Liver (tissue), 9 donors: ENCODE results near the gene PIANP. TPM values are rescaled to one million over a fixed set of nuclear protein-coding genes. Genes with fewer than 3 reads are reported as not detected.
A peak's percentile ranks its signal among the peaks of the same experiment; 100 is the strongest.

Source experiments
- DNase-seq: peaks from one replicate; pipeline ENCODE4 v3.0.0-alpha.2; 2017; ENCODE audit warnings: low spot score
- H3K27ac ChIP-seq, 2 donors: one replicate each; pipeline ENCODE4 v1.7.0; 2013; ENCODE audit warnings: inconsistent platforms in 2 of 2, low read length in 2 of 2, control low read depth in 1 of 2, low read depth in 1 of 2, mild to moderate bottlenecking in 1 of 2
- H3K27me3 ChIP-seq, 4 donors: one replicate each; pipeline versions ENCODE4 v1.6.1 to v1.7.0; 2013; ENCODE audit warnings: low read length in 3 of 4, inconsistent platforms in 1 of 4, mild to moderate bottlenecking in 1 of 4, moderate library complexity in 1 of 4; ENCODE audit not compliant: control insufficient read depth in 4 of 4, insufficient read depth in 4 of 4
- H3K36me3 ChIP-seq, 4 donors: one replicate each; pipeline versions ENCODE4 v1.6.1 to v1.7.0; 2013; ENCODE audit warnings: low read length in 3 of 4, mild to moderate bottlenecking in 3 of 4, low read depth in 1 of 4, moderate library complexity in 1 of 4; ENCODE audit not compliant: control insufficient read depth in 4 of 4, insufficient read depth in 3 of 4
- H3K4me1 ChIP-seq, 4 donors: one replicate each; pipeline versions ENCODE4 v1.6.1 to v1.7.0; 2013; ENCODE audit warnings: low read length in 3 of 4, mild to moderate bottlenecking in 3 of 4, moderate library complexity in 1 of 4; ENCODE audit not compliant: control insufficient read depth in 4 of 4, insufficient read depth in 4 of 4
- H3K4me3 ChIP-seq, 3 donors: one replicate each; pipeline versions ENCODE4 v1.6.1 to v1.7.0; 2013; ENCODE audit warnings: low read length in 3 of 3, control low read depth in 1 of 3, low read depth in 1 of 3, mild to moderate bottlenecking in 1 of 3
- H3K9ac ChIP-seq, 2 donors: one replicate each; pipeline ENCODE4 v1.7.0; 2013; ENCODE audit warnings: low read length in 2 of 2, mild to moderate bottlenecking in 2 of 2, moderate library complexity in 2 of 2, control low read depth in 1 of 2, low read depth in 1 of 2
- H3K9me3 ChIP-seq, 4 donors: one replicate each; pipeline versions ENCODE4 v1.6.1 to v1.7.0; 2013; ENCODE audit warnings: low read length in 3 of 4; ENCODE audit not compliant: control insufficient read depth in 4 of 4
- EGR1 ChIP-seq, 2 donors: IDR thresholded peaks; 2 replicates each; pipeline ENCODE4 v1.6.1; 2016 to 2018; ENCODE audit warnings: antibody characterized with exemption in 2 of 2, low read depth in 2 of 2
- FOXA1 ChIP-seq: IDR thresholded peaks from 2 replicates; pipeline ENCODE4 v1.6.1; 2016; ENCODE audit warnings: antibody characterized with exemption
- FOXA2 ChIP-seq: IDR thresholded peaks from 2 replicates; pipeline ENCODE4 v1.6.1; 2016; ENCODE audit warnings: antibody characterized with exemption
- GABPA ChIP-seq, 2 donors: IDR thresholded peaks in 1 of 2; conservative IDR thresholded peaks in 1 of 2; 2 replicates each; pipeline ENCODE4 v1.6.1; 2016; ENCODE audit warnings: antibody characterized with exemption in 2 of 2, mild to moderate bottlenecking in 1 of 2, moderate library complexity in 1 of 2
- HNF4A ChIP-seq, 2 donors: conservative IDR thresholded peaks; 2 replicates each; pipeline ENCODE4 v1.6.1; 2016; ENCODE audit warnings: antibody characterized with exemption in 2 of 2, mild to moderate bottlenecking in 2 of 2
- HNF4G ChIP-seq: IDR thresholded peaks from 2 replicates; pipeline ENCODE4 v1.6.1; 2016; ENCODE audit warnings: antibody characterized with exemption
- JUND ChIP-seq, 2 donors: IDR thresholded peaks; 2 replicates each; pipeline ENCODE4 v1.6.1; 2016; ENCODE audit warnings: antibody characterized with exemption in 2 of 2
- NR2F2 ChIP-seq: IDR thresholded peaks from 2 replicates; pipeline ENCODE4 v1.6.1; 2016; ENCODE audit warnings: antibody characterized with exemption
- RAD21 ChIP-seq, 2 donors: IDR thresholded peaks; 2 replicates each; pipeline ENCODE4 v1.6.1; 2016; ENCODE audit warnings: antibody characterized with exemption in 2 of 2, mild to moderate bottlenecking in 2 of 2
- RXRA ChIP-seq, 2 donors: IDR thresholded peaks; 2 replicates each; pipeline ENCODE4 v1.6.1; 2017 to 2018; ENCODE audit warnings: antibody characterized with exemption in 2 of 2, mild to moderate bottlenecking in 1 of 2
- SP1 ChIP-seq: IDR thresholded peaks from 2 replicates; pipeline ENCODE4 v1.6.1; 2018; ENCODE audit warnings: antibody characterized with exemption, mild to moderate bottlenecking
- TAF1 ChIP-seq: conservative IDR thresholded peaks from 2 replicates; pipeline ENCODE4 v1.6.1; 2016; ENCODE audit warnings: antibody characterized with exemption, mild to moderate bottlenecking
- YY1 ChIP-seq: IDR thresholded peaks from 2 replicates; pipeline ENCODE4 v1.6.1; 2016; ENCODE audit warnings: antibody characterized with exemption, mild to moderate bottlenecking
- WGBS: extraction: QIAGEN DNeasy Blood & Tissue Kit; methylation state at CpG from one replicate; pipeline ENCODE4 v1.1.7; 2013; 5-methylcytosine and 5-hydroxymethylcytosine counted together
- polyA plus RNA-seq, 2 donors: library from polyadenylated mRNA; stranded (reverse) in 1 of 2; unstranded in 1 of 2; fragments of 200-250 nt in 1 of 2; fragments of >200 nt in 1 of 2; fragmentation: Nextera tagmentation in 1 of 2; extraction: Ambion mirVana in 1 of 2; gene quantifications; one replicate each; pipeline versions ENCODE4 v1.2.1 to v1.2.3, GENCODE V29; 2013 to 2015
- total RNA-seq, 2 donors: library from RNA; depleted of rRNA; stranded (reverse); fragments of >200 nt; gene quantifications; one replicate each; pipeline ENCODE4 v1.2.3, GENCODE V29; 2014
- TF ChIP-seq, protein P1 (sequence below): IDR thresholded peaks from 2 replicates; pipeline ENCODE4 v1.6.1; 2016; ENCODE audit warnings: antibody characterized with exemption
- TF ChIP-seq, protein P2 (sequence below): fragments of 150-350 bp; IDR thresholded peaks from 2 replicates; pipeline ENCODE4 v1.5.1; 2017; ENCODE audit warnings: improper control_type of control experiment, low read depth, low read length; ENCODE audit not compliant: missing input control
- TF ChIP-seq, protein P3 (sequence below): IDR thresholded peaks from 2 replicates; pipeline ENCODE4 v1.6.1; 2016; ENCODE audit warnings: antibody characterized with exemption
- TF ChIP-seq, protein P4 (sequence below): IDR thresholded peaks from 2 replicates; pipeline ENCODE4 v1.6.1; 2016; ENCODE audit warnings: antibody characterized with exemption, mild to moderate bottlenecking
- TF ChIP-seq, protein P5 (sequence below): IDR thresholded peaks from 2 replicates; pipeline ENCODE4 v1.6.1; 2016; ENCODE audit warnings: antibody characterized with exemption
- donor health status: healthy.
- donor health status: healthy.
- donor health status: healthy.
- donor health status: healthy.
- donor health status: healthy.

Gene PIANP
- total and polyA plus RNA-seq, 4 donors = 0.03 TPM; not detected in 3

DNA sequence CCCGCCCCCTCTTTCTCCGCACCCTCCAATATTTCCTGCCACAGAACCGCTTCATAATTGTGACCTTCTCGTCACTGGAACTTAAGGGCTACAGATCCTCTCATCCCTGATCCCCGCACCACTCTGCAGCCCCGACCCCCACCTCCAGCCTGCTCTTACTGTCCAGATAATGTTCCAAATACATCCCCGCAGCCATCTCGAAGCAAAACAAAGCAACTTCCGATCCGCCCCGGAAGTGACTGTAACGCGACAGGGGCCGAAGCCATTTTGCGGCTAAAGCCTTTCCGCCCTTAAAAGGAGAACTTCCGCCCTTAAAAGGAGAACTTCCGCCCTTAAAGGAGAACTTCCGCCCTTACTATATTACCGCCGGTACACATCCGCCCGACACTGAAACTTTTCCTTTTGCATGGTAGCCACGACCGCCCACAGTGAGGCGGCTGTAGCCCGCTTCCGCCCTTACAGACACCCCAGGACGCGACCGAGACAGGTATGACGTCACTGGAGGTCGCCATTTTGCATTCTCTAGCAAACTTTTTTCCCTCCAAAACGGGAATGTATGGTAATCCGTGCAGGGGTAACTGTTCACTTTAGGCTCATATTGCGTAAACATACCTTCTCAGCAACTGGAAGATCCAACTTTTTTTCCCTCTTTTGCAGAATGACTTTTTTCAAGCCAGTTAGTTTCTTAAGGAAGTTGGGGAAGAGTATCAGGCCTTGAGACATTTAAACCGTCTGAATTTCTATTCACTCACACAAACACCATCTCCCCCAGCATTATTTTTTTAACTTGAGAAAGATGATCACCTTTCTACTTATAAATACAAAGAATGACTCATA lies 37.5 kb downstream of the PIANP start, which contains the start of gene ING4:
Gene ING4 (minus strand): TSS at position 214 of the 837 bp plus-strand sequence. CDS start 18 bp downstream, at position 196.
- H3K9ac ChIP-seq = peak within 1 kb of the TSS; percentile 41 to 83
- peak within 1 kb of the TSS; percentile 66 to 99 (median 94) for H3K4me3 ChIP-seq
- WGBS = 2% methylated on average over 37 of the region's 37 CpGs
- no peaks in the 10 kb centered on the region for H3K27me3 ChIP-seq
- H3K4me1 ChIP-seq = peaks cover 4 to 11% (median 11%) of the 10 kb centered on the region in 4 donors
- H3K27ac ChIP-seq = peak within 1 kb of the TSS; percentile 57 to 85
- DNase-seq = peak; percentile 93
- H3K9me3 ChIP-seq = no peaks in the 10 kb centered on the region
- H3K36me3 ChIP-seq = peaks cover 8 to 15% (median 12%) of the 10 kb centered on the region in 4 donors
- peak; percentile 37 to 44 for TF ChIP-seq RAD21 (IDR thresholded peaks at IDR 0.05)
- no peak for TF ChIP-seq FOXA1
- TF ChIP-seq GABPA (IDR thresholded peaks at IDR 0.05 in 1 of 2, conservative IDR thresholded peaks at IDR 0.05 in 1 of 2) = peak; percentile 99 to 100
- peak; percentile 79 to 82 for TF ChIP-seq JUND (IDR thresholded peaks at IDR 0.05)
- TF ChIP-seq, protein P1, sequence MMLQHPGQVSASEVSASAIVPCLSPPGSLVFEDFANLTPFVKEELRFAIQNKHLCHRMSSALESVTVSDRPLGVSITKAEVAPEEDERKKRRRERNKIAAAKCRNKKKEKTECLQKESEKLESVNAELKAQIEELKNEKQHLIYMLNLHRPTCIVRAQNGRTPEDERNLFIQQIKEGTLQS = peak; percentile 68
- peak; percentile 91 for TF ChIP-seq SP1
- no peak for TF ChIP-seq HNF4G
- peak; percentile 21 for TF ChIP-seq TAF1
- peak; percentile 99 for TF ChIP-seq YY1
- TF ChIP-seq, protein P2, sequence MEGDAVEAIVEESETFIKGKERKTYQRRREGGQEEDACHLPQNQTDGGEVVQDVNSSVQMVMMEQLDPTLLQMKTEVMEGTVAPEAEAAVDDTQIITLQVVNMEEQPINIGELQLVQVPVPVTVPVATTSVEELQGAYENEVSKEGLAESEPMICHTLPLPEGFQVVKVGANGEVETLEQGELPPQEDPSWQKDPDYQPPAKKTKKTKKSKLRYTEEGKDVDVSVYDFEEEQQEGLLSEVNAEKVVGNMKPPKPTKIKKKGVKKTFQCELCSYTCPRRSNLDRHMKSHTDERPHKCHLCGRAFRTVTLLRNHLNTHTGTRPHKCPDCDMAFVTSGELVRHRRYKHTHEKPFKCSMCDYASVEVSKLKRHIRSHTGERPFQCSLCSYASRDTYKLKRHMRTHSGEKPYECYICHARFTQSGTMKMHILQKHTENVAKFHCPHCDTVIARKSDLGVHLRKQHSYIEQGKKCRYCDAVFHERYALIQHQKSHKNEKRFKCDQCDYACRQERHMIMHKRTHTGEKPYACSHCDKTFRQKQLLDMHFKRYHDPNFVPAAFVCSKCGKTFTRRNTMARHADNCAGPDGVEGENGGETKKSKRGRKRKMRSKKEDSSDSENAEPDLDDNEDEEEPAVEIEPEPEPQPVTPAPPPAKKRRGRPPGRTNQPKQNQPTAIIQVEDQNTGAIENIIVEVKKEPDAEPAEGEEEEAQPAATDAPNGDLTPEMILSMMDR = no peak
- peak; percentile 57 to 68 for TF ChIP-seq RXRA (IDR thresholded peaks at IDR 0.05)
- TF ChIP-seq HNF4A (conservative IDR thresholded peaks at IDR 0.05) = peak; percentile 25 to 40
- peak; percentile 79 for TF ChIP-seq NR2F2
- TF ChIP-seq, protein P3, sequence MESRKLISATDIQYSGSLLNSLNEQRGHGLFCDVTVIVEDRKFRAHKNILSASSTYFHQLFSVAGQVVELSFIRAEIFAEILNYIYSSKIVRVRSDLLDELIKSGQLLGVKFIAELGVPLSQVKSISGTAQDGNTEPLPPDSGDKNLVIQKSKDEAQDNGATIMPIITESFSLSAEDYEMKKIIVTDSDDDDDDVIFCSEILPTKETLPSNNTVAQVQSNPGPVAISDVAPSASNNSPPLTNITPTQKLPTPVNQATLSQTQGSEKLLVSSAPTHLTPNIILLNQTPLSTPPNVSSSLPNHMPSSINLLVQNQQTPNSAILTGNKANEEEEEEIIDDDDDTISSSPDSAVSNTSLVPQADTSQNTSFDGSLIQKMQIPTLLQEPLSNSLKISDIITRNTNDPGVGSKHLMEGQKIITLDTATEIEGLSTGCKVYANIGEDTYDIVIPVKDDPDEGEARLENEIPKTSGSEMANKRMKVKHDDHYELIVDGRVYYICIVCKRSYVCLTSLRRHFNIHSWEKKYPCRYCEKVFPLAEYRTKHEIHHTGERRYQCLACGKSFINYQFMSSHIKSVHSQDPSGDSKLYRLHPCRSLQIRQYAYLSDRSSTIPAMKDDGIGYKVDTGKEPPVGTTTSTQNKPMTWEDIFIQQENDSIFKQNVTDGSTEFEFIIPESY = peak; percentile 90
- TF ChIP-seq, protein P4, sequence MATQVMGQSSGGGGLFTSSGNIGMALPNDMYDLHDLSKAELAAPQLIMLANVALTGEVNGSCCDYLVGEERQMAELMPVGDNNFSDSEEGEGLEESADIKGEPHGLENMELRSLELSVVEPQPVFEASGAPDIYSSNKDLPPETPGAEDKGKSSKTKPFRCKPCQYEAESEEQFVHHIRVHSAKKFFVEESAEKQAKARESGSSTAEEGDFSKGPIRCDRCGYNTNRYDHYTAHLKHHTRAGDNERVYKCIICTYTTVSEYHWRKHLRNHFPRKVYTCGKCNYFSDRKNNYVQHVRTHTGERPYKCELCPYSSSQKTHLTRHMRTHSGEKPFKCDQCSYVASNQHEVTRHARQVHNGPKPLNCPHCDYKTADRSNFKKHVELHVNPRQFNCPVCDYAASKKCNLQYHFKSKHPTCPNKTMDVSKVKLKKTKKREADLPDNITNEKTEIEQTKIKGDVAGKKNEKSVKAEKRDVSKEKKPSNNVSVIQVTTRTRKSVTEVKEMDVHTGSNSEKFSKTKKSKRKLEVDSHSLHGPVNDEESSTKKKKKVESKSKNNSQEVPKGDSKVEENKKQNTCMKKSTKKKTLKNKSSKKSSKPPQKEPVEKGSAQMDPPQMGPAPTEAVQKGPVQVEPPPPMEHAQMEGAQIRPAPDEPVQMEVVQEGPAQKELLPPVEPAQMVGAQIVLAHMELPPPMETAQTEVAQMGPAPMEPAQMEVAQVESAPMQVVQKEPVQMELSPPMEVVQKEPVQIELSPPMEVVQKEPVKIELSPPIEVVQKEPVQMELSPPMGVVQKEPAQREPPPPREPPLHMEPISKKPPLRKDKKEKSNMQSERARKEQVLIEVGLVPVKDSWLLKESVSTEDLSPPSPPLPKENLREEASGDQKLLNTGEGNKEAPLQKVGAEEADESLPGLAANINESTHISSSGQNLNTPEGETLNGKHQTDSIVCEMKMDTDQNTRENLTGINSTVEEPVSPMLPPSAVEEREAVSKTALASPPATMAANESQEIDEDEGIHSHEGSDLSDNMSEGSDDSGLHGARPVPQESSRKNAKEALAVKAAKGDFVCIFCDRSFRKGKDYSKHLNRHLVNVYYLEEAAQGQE = no peak
- TF ChIP-seq EGR1 (IDR thresholded peaks at IDR 0.05; ENCODE audit: low read depth in 2 of 2) = peak; percentile 96 to 99
- no peak for TF ChIP-seq FOXA2
- TF ChIP-seq, protein P5, sequence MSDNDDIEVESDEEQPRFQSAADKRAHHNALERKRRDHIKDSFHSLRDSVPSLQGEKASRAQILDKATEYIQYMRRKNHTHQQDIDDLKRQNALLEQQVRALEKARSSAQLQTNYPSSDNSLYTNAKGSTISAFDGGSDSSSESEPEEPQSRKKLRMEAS = peak; percentile 97
